ENCODE results near the gene INSIG2.

The INSIG2 gene

DNA sequence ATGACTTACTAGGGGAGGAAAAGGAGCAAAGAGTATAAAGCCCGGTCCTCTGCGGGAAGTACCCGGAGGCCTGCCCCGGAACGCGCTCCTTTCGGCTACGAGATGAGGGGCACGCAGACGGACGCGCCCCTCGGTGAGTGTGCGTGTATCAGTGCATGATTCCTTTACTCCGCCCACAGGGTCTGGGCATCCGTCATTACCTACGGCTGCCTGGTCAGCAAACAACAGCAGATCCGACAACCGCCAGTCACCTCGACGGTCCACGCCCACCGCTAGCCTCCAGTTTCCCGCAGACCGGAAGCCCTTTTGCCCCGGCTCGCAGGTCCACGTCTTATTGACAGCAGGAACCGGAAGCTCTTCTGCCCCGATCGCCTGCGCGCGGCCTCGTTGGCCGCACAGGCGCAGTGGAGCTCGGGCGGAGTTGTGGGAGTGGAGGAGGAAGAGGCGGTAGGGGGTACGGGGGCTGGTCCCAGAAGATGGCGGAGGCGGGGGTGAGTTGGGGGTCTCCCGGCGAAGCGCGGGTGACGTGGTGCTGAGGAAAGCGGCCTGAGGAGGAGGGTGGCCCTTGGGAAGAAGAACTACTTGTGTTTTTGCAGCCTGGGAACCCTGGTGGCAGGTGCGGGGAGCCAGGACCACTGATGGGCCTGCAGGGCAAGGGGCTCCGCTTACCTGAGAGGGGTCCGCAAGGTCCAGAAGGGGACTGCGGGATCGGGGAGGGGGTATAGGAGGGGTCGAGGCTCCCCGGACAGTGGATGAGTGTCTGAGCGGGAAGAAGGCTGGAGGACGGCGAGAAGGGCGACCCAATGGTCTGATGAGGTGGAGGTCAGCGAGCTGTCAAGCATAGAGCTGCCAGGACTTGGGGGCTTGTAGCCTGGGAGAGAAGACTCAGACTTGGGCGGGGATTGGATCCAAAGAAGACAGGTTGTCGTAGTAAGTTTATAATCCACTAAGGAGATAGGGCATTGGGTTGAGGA is at the start of gene INSIG2:
INSIG2 (plus strand) TSS at position 421 of the 974 bp plus-strand sequence. CDS start 8,086 bp downstream, outside the sequence.
- FAIRE-seq = no peak

DNA sequence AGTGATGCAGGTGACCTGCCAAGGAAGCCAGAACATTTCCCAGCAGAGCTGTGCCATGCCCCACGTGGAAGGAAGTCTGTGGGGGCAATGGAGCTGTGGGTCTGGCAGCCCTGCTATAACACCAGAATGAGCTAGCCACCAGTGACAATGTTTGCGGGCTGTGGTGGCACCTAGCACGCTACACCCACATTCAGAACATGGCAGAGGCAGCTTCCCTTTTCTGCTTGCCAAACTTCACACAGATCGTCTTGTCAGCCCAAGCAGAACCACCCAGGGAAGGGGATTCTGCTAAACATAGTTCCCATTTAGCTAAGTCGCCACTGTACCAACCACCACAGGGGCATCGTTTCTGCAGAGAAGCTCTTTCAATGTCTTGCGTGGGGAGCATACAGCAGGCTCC is 47.4 kb upstream of the INSIG2 start:
- no peak for FAIRE-seq

DNA sequence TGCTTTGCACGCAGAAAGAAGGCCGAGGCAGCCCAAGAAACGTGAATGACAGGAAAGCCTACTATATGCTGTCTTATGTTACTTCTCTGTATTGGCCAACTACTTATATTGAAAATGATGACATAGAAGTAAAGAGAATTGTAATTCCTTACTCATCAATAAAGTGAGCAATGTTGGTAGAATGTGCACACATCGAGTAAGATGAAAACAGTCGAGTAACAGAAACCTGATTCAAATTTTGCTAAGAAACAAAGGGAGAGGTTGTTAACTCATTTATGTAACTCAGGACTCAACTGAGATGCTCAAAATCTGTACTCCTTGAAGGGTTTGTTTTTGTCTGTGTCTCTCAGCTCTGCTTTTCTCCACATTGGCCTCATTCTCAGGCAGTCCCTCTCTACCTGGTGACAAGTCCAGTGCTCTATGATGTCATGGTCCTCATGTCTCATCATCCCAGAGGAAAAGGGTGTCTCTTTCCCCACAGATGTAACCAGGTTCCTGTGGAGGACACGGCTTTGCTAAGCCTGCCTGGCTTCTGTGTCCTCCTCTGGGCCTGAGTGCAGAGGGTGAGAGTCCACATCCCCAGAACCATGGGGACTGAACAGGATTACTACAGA is 44.1 kb upstream of the INSIG2 start:
- no peak for FAIRE-seq

DNA sequence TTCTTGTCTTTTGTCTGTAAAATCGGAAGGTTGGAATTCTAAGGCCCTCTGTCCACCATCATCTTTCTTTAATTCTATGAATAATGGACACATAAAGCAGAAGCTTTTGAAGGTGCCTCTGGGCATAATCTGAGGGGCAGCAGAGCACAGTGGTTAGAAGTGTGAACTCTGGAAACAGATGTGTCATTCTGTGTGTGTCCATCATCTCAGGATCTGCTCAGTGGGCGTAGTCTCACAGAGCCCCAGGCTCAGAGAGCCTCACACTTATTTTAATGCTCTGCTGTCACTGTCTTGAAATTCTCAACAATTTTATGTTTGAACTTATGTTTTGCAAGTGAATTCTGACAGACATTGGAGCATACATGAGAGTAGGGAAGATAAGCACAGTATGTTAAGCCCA is 43.4 kb upstream of the INSIG2 start:
- FAIRE-seq = no peak

DNA sequence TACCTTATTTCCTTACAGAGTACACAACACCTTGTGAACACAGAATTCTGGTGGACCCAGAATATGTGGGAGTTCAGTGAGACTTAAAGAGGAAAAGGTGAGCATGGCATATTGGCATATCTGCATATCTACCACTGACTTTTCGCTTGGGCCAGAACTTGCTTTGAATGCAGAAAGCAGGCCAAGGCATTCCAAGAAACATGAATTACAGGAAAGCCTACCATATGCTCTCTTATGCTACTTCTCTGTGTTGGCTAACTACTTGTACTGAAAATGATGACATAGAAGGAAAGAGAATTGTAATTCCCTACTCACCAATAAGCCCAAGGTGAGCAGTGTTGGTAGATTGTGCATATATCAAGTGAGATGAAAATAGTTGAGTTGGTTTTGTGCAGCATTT is 43.0 kb upstream of the INSIG2 start:
- no peak for FAIRE-seq

DNA sequence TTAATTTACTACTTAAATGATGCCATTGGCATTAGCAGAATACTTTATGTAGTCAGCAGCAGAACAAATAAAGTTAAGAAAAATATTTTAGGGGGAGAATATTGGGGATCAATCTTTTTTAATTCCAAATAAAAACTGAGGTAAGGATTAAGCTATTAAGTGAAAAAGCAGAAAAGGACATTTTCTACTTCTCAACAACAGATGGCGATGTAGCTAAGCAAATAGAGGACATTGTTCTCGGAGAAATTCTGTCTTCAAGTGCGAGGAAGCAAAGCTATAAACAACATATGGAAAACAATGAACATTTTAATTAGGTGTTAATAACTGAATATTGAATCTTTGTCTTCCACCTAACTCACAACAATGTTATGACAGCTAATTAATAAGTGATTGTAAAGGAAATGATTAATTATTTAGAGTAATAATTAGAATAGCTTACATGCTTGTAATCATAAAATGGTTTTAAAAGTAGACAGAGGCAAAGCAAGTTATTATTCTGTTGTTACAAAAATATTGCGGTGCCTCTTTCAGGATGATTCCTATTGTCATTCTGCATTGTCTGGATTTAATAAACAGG is 41.5 kb upstream of the INSIG2 start:
- peak; percentile 96 for FAIRE-seq

DNA sequence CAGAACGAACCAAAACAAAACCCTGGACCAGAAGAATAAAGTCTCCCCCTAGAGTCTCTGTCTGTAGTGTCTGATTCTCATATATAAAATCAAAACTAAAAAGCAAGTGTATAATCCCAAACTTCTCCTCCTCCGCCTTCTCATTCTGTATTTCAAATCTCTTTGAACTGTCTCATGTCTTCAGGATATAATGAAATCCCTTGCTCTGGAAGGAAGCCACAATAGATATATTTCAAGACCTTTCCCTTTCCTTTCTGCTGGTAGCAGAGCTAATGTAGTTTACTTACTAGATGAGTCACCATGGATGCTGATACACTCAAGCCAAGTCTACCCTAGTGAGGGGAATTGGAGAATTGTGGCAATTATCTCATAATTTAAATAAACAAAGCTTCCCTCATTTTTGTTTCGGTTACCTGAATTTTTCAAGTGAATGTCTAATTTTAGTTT is 40.9 kb upstream of the INSIG2 start:
- peak; percentile 58 for FAIRE-seq

DNA sequence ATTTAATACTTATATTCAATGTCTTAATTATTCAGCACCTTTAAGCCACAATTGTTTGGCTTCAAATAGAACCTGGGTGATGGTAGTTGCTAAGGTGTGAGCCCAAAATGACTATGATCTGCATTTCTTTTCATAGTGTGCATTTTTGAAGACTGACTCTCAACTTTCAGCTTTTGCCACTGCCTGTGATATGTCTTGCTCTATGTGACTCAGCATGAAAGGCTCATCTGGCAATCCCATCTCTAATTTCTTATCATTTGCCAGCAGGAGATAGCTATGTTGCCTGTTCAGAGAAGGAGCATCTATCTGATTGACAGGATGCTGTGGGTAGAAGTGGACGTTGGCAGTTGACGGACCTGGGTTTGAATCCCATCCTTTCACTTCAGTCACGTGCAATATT is 39.9 kb upstream of the INSIG2 start:
- no peak for FAIRE-seq

DNA sequence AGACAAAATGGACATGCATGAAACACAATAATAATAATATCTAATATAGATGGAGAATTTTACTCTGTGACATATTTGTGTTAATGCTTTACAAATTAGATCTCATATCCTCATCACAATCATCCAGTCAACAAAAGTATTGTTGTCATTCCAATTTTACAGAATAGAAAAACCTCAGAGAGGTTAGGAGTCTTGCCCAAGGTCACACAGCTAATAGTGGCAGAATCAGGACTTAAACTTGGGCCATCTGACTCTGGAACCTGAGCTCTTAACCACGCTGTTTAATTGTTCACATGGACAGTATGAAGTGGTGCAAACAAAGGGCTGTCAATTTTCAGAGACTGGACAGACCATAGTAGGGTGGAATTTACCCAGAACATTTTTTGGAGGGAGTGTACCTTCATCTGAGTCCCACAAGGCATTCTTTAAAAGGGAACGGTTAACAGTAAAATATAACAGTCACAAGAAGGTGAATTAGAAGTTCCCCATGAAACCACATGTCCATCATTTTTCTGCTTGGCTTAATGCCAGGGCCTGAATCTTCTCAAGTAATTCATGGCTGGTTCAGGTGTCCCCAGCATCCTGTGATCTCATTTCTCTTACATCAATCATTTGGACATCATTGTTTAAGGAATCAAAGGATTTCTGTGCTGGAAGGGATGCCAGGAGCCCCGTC is 39.0 kb upstream of the INSIG2 start:
- no peak for FAIRE-seq

DNA sequence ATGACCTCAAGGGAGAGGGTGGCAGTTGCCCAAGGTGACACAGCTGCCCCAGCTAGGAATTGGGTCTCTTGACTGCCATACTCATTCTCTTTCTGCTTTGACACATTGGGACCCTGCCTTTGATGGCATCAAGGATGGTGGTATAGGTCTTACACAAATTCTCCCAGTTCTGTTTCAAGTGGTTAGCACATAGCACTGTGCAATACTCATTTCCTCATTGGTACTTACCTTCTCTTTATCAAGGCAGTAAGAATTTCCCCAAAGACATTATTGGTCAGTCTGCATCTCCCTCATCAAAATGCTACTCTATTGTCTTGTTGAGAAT is 38.5 kb upstream of the INSIG2 start:
- FAIRE-seq = no peak

DNA sequence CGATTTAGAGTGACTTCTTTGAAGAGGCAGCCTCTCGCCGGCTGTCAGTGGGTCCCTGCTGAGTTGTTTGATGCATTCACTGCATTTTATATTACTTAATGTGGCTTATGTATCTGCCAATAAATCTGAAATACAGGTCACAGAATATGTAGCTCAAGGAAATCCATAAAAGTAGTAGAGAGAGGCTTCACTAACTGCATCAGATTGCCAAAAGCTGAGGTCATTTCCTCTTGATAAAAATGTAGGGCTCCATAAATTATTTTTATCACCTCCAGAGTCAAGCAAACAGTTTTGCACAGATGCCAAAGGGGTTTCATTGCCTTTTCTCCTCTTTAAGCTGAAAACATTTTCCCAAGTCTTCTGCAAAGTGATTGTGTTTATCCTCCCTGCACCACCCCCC is 37.9 kb upstream of the INSIG2 start:
- no peak for FAIRE-seq

DNA sequence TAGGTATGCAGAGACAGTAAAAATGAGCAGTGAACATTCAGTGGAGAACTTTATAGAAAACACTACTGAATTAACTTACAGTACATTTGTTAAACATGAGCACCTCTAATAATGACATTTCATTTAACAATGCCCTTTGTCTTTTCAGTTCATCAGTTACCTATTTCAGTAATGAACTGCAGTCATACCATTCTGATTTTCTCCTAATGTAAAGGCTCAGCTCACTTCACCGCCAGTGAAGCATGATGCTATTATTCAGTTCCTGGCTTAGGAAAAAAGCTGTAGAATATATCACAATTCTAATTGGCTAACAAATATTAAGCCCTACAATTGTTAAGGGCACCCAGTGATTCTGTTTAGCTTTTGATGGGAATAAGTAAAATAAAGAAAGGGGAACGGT is 37.3 kb upstream of the INSIG2 start:
- no peak for FAIRE-seq

DNA sequence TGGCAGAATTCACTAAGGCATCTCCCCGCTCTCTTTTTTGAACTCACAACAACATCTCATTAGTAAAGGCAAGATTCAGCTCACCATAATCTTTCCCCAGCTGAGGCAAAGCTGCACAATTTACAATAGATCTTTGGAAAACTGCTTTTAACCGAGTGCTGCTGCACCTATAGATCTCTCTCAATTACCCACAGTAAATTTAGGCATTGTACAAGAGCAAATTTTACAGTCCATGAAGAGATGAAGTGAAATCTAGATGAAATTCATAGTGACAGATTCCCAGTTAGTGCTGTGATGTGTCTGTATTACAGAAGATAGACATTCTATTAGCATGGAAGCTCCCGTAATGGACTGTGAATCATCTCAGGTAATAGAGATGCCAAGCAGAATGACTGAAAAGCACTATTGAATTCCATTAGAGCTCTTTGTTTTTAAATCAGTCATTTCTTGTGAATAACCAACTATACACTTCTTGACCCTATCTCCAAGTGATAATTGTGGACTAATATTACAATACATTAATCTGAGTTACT is 36.4 kb upstream of the INSIG2 start:
- no peak for FAIRE-seq

DNA sequence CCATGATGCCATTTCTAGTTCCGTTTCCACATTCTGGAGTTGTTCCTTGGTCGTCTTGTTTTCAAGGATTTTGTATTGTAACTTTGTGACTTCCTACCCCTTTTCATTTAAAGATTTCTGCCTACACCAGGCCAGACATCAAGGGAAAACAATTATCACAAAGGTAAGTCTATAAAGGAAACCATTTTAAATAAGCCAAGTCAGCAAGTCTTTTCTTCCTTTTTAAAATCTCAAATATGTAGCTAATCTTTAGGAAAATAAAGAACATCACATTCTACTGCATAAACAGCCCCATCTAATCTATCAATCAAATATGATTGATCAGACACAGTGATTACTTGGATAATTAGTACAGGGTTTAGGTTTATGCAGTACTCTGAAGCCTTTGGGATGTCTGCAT is 35.8 kb upstream of the INSIG2 start:
- no peak for FAIRE-seq

DNA sequence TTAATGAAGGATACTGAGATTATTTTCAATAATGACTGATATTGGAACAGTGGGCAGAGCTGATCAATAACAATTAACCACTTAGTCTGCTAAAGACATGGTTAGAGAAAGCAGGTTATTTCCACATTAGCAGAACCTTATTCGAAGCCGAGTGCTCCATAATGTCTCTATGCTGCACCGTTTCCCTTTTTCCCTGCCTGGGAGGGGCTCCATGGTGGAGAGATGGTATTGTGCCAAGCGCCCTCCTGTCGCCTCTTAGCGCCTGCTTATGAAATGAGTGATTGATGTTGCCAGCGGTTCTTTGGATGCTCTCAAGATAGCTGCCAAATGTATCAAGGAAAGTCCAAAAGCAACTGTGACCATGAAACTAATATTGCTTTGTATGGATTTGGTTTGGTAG is 34.6 kb upstream of the INSIG2 start:
- FAIRE-seq = no peak

DNA sequence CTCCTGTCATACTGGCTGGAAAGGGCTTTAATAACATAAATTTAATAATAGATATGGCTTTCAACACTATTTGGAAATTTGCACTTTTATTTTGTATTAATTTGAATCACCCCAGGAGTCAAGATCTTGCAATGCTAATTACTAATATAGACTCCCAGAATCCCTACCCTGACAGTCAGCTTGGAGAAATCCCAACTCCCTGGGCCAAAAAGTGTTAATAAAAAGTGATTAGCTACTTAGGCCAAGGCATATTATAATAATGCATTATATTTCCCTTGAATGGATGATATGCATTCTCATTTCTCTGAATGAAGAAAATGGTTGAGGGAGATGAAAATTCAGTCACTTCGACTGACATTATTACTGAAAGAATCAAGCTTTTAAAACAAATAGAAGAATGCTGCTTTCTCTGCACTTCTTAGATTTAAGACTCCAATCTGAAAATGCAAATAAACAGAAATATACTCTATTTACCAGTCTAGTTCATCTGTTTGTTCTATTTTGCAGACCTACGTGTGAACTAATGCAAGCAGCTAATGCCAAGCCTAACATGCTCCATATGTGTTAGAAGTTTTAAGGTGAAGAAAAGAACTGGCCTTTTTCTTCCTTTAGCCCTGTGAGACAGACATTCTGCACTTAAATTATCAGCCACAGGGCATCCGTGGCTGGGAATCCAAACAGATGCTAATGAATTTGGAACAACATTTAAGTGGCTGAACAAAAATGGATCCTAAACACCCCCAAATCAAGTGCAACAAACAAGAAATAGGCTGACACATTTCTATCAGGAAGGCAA is 33.9 kb upstream of the INSIG2 start:
- no peak for FAIRE-seq

DNA sequence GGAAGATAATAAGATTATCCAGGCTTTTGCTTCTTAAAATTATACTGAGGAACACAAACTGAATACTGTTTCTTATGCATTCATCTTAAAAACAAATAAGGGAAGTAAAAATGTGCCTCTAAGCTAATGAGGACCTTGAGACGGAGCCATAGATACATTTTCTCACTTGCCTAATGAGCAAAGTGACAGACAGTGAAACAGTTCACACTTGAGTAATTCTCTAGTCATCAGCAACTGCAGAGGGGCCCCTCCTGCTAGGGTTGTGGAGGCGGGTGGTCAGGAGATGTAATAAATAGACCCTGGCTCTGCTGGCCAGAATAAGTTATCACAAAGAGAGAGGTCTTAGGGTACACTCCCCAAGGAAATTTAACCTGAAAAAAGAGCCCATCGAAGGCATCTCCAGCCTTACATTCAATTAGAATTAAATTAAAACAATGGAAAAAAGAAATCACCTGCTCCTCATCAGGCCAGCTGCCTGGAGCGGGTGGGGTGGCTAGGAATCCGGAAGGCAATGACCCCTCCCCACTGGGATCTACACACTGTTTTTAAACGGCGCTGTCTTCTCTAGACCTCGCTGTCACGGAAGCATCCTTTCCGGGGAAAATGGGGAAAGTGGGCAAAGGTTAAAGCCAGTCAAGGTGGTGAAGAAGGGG is 32.6 kb upstream of the INSIG2 start:
- FAIRE-seq = no peak

DNA sequence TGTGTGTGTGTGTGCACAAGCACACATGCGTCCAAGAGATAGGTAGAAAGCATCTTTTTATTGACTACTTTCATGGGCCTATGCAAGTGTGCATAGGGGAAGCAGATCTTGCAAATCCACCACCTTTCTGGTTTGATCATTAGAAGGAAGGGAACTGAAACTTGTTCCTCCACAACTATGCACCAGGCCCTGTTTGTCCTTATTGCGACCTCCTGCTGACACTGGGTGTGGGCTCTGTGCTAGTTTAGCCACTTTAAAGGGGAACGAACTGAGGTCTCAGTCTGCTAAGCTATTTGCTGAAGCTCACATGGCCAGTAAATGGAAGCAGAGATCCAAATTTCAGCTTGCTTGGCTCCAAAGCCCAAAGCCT is 32.1 kb upstream of the INSIG2 start:
- FAIRE-seq = no peak

DNA sequence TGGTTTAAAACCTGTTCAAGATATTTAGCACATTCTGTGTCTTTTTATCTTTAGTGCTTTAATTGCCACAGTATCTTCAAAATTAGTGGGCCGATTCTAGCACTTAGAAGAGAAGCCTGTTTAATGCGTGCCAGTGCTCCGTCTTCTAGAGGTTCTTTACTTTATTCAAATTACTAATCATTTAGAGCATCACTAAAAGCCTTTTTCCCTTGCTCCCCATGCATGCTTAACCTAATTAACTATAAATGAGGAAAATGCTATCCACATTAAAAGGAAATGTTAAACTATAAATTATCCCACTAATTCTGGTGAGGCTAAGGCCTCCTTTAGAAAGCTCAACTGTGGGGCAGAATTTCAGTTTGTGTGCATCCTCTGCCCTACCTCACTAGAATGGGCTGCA is 31.5 kb upstream of the INSIG2 start:
- no peak for FAIRE-seq

DNA sequence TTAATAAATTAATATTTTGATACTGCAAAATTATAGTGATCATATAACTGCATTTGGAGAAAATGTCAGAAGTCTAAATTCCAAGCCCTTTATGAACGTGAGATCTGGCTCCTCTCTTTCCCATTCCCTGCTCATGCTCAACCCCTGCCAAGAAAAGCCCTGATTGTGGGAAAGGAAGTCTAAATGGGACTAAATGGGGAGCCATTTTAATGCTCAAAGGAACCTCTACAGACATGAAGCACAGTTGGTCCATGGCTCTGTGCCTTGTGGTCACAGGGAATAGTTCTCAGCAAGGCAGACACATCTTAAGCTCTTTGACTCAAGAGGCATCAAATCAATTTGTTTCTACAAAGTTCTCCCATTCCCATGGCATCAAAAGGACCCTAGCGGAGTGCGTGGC is 29.3 kb upstream of the INSIG2 start:
- no peak for FAIRE-seq

DNA sequence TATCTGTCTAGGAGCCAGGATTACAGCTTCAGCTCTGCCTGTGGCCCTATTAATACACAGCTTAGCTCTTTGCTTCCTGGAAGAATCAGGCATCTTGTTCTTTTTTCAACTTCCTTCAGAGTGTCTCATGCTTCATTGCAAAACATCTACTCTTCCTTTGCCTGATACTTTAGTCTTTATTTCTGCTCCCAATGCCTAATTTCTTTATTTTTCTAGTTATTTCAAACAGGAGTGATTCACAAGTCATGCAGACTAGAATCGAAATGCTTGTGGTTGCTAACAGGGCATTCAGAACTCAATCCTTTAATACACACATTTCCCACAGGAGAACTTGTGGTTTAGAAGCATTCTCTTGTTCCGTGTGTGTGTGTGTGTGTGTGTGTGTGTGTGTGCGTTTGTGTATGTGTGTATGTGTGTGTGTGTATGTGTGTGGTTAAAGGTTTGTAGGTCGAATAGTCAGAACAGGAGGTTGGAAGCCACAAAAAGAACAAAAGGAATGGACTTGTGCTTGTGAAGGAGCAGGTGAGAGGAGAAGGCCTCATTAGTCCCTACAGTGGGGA is 28.3 kb upstream of the INSIG2 start:
- no peak for FAIRE-seq

Measured in islet of Langerhans (tissue), 1 donor.